ENCODE results near the gene ALAD.

GRCh38 chr9:113350107-113350661, 50.9 kb downstream of the ALAD start:
- TF ChIP-seq CTBP1 (IDR thresholded peaks at IDR 0.05; ENCODE audit: borderline replicate concordance) (no peak), BHLHE40 (IDR thresholded peaks at IDR 0.05; ENCODE audit: borderline replicate concordance) (no peak), PKNOX1 (IDR thresholded peaks at IDR 0.05) (no peak), NFRKB (IDR thresholded peaks at IDR 0.05) (no peak), FOXA1 (IDR thresholded peaks at IDR 0.05) (no peak), ELF4 (IDR thresholded peaks at IDR 0.05) (no peak), LEF1 (IDR thresholded peaks at IDR 0.05; ENCODE audit: borderline replicate concordance) (no peak), SP1 (IDR thresholded peaks at IDR 0.05) (no peak)
